ENCODE measurements around the gene TLE1. TPM values are rescaled to one million over a fixed set of nuclear protein-coding genes. Genes with fewer than 3 reads are reported as not detected.

Gene TLE1
- total RNA-seq, 4 donors from 2014 or later: 52.3 to 125 (median 76.8) TPM

GRCh38 chr9:81717061-81717746 is 27.9 kb upstream of the TLE1 start:
- Histone ChIP-seq H3K27ac (replicated peaks in 1 of 4) (no peak overlapping the region), H3K4me3 (no peak overlapping the region), H3K36me3 (no peaks in the 10 kb centered on the region), H3K9me3 (no peaks in the 10 kb centered on the region), H3K4me1 (no peaks in the 10 kb centered on the region), H3K27me3 (no peaks in the 10 kb centered on the region)
- TF ChIP-seq CTCF (IDR thresholded peaks at IDR 0.05) (no peak), POLR2AphosphoS5 (IDR thresholded peaks at IDR 0.05) (no peak), POLR2A (IDR thresholded peaks at IDR 0.05; ENCODE audit: low read depth) (no peak), EP300 (IDR thresholded peaks at IDR 0.05) (no peak)
- intact Hi-C loops (cut with DNase I): no loop called here
- 71% methylated on average over 5 of the region's 5 CpGs for WGBS
- no peak for DNase-seq (ENCODE audit: extremely low spot score)

GRCh38 chr9:81716409-81716808 is 27.1 kb upstream of the TLE1 start:
- TF ChIP-seq POLR2AphosphoS5 (IDR thresholded peaks at IDR 0.05): no peak
- no peak for TF ChIP-seq EP300 (IDR thresholded peaks at IDR 0.05)
- no peak for TF ChIP-seq POLR2A (IDR thresholded peaks at IDR 0.05; ENCODE audit: low read depth)
- TF ChIP-seq CTCF (IDR thresholded peaks at IDR 0.05): no peak
- Histone ChIP-seq H3K4me1 (no peaks in the 10 kb centered on the region), H3K4me3 (no peak overlapping the region), H3K27ac (replicated peaks in 1 of 4) (no peak overlapping the region), H3K27me3 (no peaks in the 10 kb centered on the region), H3K9me3 (no peaks in the 10 kb centered on the region), H3K36me3 (no peaks in the 10 kb centered on the region)
- intact Hi-C loops (cut with DNase I): no loop called here
- WGBS: 98% methylated on average over 6 of the region's 6 CpGs
- DNase-seq (ENCODE audit: extremely low spot score): no peak

GRCh38 chr9:81705578-81705977 is 16.2 kb upstream of the TLE1 start:
- TF ChIP-seq CTCF (IDR thresholded peaks at IDR 0.05): no peak
- TF ChIP-seq POLR2AphosphoS5 (IDR thresholded peaks at IDR 0.05): no peak
- no peak for TF ChIP-seq POLR2A (IDR thresholded peaks at IDR 0.05; ENCODE audit: low read depth)
- TF ChIP-seq EP300 (IDR thresholded peaks at IDR 0.05): no peak
- 86% methylated on average over 2 of the region's 2 CpGs for WGBS
- Histone ChIP-seq H3K27me3 (no peaks in the 10 kb centered on the region), H3K36me3 (no peaks in the 10 kb centered on the region), H3K9me3 (no peaks in the 10 kb centered on the region), H3K4me1 (no peaks in the 10 kb centered on the region), H3K27ac (replicated peaks in 1 of 4) (no peak overlapping the region), H3K4me3 (no peak overlapping the region)
- DNase-seq (ENCODE audit: extremely low spot score): no peak
- intact Hi-C loops (cut with DNase I): no loop called here

DNA sequence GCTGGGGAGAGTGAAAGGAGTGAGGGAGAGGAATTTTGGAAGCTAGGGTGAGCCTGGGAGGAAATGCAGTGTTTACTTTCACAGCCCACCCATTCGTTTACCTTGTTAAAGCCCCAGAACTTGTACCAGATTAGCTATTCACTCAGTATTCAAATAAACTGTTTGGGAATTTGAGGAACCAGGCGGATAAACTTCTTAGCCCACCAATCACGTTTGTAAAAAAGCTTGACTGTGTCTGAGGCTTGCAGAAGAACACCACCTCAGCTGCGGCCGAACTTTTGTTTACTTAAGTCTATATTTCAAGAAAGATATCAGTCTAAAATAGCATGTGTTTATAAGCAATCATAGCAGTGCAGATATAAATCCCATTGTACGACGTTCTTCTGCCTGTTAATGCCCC is 5.2 kb upstream of the TLE1 start:
- DNase-seq (ENCODE audit: extremely low spot score): no peak
- peaks cover 8 to 21% (median 9%) of the 10 kb centered on the region in 4 donors for H3K4me1 ChIP-seq
- no peaks in the 10 kb centered on the region for H3K36me3 ChIP-seq
- no peaks in the 10 kb centered on the region for H3K27me3 ChIP-seq
- TF ChIP-seq POLR2AphosphoS5 (IDR thresholded peaks at IDR 0.05) (no peak), CTCF (IDR thresholded peaks at IDR 0.05) (no peak), POLR2A (IDR thresholded peaks at IDR 0.05; ENCODE audit: low read depth) (no peak), EP300 (IDR thresholded peaks at IDR 0.05) (no peak)
- H3K4me3 ChIP-seq: no peak overlapping the region
- no peak overlapping the region for H3K27ac ChIP-seq (replicated peaks in 1 of 4)
- H3K9me3 ChIP-seq: no peaks in the 10 kb centered on the region
- WGBS: 52% methylated on average over 7 of the region's 7 CpGs
- intact Hi-C loops (cut with DNase I): no loop called here
